Measurements from ENCODE around the gene NRDE2. TPM values are rescaled to one million over a fixed set of nuclear protein-coding genes. Genes with fewer than 3 reads are reported as not detected.

NRDE2 gene
- polyA plus RNA-seq, 4 donors = 20.4 to 25.3 (median 22.7) TPM

Other genes with a start within 250 kb of the NRDE2 start
- gene PSMC1, start 75.4 kb downstream of the NRDE2 start, polyA plus RNA-seq (ENCODE audit: insufficient read length in 4 of 4) = 100 to 1,000 TPM; 105 to 158 (median 126) TPM
- gene CALM1, start 65.1 kb upstream of the NRDE2 start, polyA plus RNA-seq (ENCODE audit: insufficient read length in 4 of 4) = 100 to 1,000 TPM; 303 to 405 (median 345) TPM